AG04449 (cell line): Measurements from ENCODE around the gene UGT1A7.

Experiments used
- CTCF ChIA-PET: fragments of 350-600 bp; formaldehyde crosslinking; extraction: SDS; loops from one replicate; lab custom pipeline; 2021; ENCODE audit warnings: antibody characterized with exemption; lab: Yijun Ruan, JAX
- POLR2A ChIA-PET: fragments of 400-600, 350-600 bp; formaldehyde crosslinking; extraction: SDS; loops from one replicate; lab custom pipeline; 2020; ENCODE audit warnings: antibody characterized with exemption, inconsistent platforms; lab: Yijun Ruan, JAX
- DNase-seq: peaks from one replicate; pipeline ENCODE4 v3.0.0-alpha.2; 2010; ENCODE audit warnings: low read depth, low spot score
- H3K4me3 ChIP-seq: 2 replicates; pipeline ENCODE4 v1.5.1; 2011; ENCODE audit warnings: low read depth, mild to moderate bottlenecking, control low read depth, low read length
- TF ChIP-seq, protein P1 (sequence below): IDR thresholded peaks from one replicate; pipeline ENCODE4 v1.5.1; 2011; ENCODE audit warnings: mild to moderate bottlenecking, moderate library complexity, low read length, control low read depth, inconsistent platforms; ENCODE audit not compliant: insufficient read depth; ENCODE audit errors: missing control alignments

Gene UGT1A7

DNA sequence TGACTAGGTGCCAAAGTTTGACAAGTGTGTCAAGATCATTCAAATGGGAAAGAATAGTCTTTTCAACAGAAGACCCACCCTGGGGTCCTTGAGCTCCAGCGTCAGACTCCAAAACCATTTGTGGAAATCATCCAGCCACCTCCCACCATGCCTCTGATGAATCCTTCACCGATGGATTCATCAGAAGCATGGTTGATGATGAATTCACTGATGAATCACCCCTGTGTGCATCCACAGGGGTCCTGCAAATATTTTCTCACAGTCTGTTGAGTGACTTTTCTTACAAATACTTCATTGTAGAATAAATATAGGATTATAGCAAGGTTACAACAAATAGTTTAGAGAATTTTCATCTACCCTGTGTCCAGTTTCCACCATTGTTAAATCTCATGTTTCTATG, 5.7 kb upstream of the UGT1A7 start:
- CTCF ChIA-PET = no interaction called here
- DNase-seq = no peak

DNA sequence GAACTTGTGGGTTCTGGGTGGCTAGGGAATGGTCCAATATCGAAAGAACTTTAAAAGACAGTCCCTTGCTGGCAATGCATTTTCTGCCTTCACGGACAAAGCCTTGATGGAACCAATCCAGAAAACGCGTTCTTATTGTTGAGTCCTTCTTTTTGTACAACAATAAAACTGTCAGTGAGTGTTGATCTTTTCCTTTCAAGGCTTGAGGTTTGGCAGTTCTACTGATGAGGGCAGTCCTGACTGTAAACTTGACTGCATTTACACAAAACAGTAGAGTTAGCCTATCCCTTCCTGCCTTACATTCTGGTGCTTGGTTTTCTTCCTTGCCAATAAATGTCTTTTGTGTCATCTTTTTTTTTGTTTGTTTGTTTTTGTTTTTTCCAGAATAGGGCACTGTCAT, 2.5 kb upstream of the UGT1A7 start:
- ChIA-PET CTCF (no interaction called here), POLR2A (no interaction called here)
- DNase-seq = no peak
- H3K4me3 ChIP-seq = no peak overlapping the region
- TF ChIP-seq, protein P1, sequence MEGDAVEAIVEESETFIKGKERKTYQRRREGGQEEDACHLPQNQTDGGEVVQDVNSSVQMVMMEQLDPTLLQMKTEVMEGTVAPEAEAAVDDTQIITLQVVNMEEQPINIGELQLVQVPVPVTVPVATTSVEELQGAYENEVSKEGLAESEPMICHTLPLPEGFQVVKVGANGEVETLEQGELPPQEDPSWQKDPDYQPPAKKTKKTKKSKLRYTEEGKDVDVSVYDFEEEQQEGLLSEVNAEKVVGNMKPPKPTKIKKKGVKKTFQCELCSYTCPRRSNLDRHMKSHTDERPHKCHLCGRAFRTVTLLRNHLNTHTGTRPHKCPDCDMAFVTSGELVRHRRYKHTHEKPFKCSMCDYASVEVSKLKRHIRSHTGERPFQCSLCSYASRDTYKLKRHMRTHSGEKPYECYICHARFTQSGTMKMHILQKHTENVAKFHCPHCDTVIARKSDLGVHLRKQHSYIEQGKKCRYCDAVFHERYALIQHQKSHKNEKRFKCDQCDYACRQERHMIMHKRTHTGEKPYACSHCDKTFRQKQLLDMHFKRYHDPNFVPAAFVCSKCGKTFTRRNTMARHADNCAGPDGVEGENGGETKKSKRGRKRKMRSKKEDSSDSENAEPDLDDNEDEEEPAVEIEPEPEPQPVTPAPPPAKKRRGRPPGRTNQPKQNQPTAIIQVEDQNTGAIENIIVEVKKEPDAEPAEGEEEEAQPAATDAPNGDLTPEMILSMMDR = no peak

More for the DNA sequence above, 5.7 kb upstream of the UGT1A7 start:
- POLR2A ChIA-PET = no interaction called here
- TF ChIP-seq, protein P1 = no peak
- H3K4me3 ChIP-seq = no peak overlapping the region

DNA sequence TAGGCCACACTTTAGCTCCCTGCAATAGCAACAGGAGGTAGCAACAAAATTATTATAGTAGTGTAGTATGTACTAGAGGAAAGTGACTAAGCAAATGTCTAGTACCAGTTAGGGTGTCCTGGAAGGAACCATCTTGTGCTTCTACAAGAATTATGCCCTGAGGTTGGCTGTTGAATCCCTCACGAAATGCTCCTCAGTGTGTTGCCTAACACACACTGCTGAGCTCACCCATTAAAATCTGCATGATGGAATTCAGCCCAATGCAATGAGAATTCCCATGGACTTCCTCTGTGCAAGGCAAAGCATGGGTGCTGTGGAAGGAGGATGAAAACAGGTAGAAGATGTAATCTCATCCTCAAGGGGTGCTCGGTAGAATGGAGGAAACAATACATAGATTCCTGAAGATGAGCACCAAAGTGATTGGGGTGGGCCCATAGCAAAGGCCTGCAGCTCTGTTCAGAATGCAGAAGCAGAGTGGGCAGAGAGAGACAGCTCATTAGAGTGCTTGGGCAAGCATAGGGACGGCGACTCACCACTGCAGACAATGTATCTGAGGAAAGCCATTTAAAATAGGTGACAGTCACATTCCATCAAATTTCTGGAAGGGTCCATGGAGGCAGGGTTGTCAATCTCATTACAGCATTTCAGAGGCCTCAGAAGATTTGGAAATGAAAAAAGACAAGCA, 1.2 kb upstream of the UGT1A7 start:
- DNase-seq = no peak
- CTCF ChIA-PET = interaction anchor here (1.3 kb wide), 1 partner anchor 31 kb away, joined by 3 read pairs; no protein-coding TSS in a partner anchor
- POLR2A ChIA-PET = no interaction called here
- H3K4me3 ChIP-seq = no peak overlapping the region
- TF ChIP-seq, protein P1 = no peak

DNA sequence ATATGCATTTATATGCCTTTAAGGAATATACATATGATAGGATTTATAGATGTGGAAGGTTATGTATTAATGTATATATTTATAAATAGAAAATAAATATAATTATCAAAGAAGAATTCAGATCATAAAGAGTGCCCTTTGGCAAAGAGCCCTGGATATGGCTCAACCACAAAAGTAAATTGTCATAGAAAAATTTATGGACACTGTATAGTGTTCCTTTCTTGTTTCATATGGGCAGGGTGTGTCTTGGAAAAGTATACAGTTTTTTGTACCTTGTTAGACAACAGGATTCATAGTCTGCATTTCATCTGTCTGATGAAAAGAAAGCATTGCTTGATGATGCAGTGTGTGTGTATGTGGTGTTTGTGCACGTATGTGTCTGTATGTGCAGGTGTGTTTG, 2.9 kb downstream of the UGT1A7 start:
- TF ChIP-seq, protein P1 = no peak
- CTCF ChIA-PET = no interaction called here
- no peak overlapping the region for H3K4me3 ChIP-seq
- DNase-seq = no peak
- POLR2A ChIA-PET = no interaction called here

DNA sequence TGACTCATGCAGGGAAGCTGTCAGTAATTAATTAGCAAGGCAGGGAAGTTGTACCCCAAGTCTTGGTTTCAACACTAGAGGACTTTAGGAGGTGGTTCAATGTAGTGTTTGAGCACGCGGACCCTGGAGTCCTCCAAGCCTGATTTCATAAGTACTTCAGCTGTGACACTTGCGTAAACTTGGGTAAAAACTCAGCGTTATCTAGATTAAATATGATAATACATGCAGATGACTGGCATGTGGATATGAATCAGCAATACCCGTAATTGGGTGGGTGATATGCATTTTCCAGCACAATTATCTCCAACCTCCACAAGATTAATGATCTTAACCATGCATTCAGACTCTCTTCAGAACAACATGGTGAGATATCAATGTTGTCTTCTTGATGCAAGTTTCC, 5.2 kb downstream of the UGT1A7 start:
- DNase-seq = no peak
- ChIA-PET CTCF (interaction anchor here (1.0 kb wide), 1 partner anchor 25 kb away, joined by 6 read pairs; no protein-coding TSS in a partner anchor), POLR2A (no interaction called here)
- no peak overlapping the region for H3K4me3 ChIP-seq
- TF ChIP-seq, protein P1 = no peak

DNA sequence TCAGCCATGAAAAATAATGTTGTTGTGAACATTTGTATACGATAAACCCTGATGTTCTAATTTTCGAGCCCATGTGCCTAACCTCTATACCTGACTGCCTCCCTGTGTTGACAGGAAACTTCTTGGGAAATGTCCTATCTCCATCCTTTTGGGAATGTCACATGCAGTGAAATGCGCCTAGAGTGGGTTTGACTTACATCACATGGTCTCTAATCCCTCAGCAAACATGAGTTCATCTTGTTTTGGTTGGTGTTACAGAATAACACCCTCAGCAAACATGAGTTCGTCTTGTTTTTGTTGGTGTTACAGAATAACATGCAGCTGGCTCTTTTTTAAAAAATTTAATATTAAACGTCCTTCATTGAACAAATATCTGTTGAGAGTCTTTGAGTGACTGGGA, 6.6 kb downstream of the UGT1A7 start:
- ChIA-PET POLR2A (no interaction called here), CTCF (interaction anchor here (0.6 kb wide), 1 partner anchor 239 kb away, joined by 3 read pairs; no protein-coding TSS in a partner anchor)
- H3K4me3 ChIP-seq = no peak overlapping the region
- TF ChIP-seq, protein P1 = no peak
- no peak for DNase-seq
